HL-60 (cell line): ENCODE measurements around the gene RSPH3.

Experiments
- SPI1 ChIP-seq: IDR thresholded peaks from 2 replicates; pipeline ENCODE4 v1.6.1; 2012; ENCODE audit warnings: low read depth, mild to moderate bottlenecking, borderline replicate concordance
- TF ChIP-seq, protein P1 (sequence below): IDR thresholded peaks from one replicate; pipeline ENCODE4 v1.5.1; 2011; ENCODE audit warnings: low read length, control low read depth, inconsistent platforms; ENCODE audit not compliant: insufficient read depth

DNA sequence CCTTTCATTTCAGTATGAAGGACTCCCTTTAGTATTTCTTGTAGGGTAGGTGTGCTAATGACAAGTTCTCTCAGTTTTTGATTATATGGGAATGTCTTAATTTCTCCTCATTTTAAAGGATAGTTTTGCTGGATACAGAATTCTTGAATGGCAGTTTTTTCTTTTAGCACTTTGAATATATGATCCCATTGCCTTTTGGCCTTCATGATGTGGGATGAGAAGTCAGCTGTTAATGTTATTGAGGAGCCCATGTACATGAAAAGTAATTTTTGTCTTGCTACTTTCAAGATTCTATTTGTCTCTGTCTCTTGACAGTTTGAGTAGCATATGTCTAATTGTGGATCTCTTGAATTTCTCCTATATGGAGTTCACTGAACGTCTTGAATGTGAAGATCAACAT, 30.9 kb downstream of the RSPH3 start:
- TF ChIP-seq, protein P1, sequence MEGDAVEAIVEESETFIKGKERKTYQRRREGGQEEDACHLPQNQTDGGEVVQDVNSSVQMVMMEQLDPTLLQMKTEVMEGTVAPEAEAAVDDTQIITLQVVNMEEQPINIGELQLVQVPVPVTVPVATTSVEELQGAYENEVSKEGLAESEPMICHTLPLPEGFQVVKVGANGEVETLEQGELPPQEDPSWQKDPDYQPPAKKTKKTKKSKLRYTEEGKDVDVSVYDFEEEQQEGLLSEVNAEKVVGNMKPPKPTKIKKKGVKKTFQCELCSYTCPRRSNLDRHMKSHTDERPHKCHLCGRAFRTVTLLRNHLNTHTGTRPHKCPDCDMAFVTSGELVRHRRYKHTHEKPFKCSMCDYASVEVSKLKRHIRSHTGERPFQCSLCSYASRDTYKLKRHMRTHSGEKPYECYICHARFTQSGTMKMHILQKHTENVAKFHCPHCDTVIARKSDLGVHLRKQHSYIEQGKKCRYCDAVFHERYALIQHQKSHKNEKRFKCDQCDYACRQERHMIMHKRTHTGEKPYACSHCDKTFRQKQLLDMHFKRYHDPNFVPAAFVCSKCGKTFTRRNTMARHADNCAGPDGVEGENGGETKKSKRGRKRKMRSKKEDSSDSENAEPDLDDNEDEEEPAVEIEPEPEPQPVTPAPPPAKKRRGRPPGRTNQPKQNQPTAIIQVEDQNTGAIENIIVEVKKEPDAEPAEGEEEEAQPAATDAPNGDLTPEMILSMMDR, result no peak
- no peak for TF ChIP-seq SPI1
